Type B pancreatic cell (in vitro differentiated cells): ENCODE results near the gene MYH11. TPM values are rescaled to one million over a fixed set of nuclear protein-coding genes. Genes with fewer than 3 reads are reported as not detected.

Experiments used
- DNase-seq: peaks from one replicate; pipeline ENCODE4 v3.0.0; 2021; ENCODE audit warnings: mixed read lengths; ENCODE audit not compliant: unreplicated experiment; ENCODE audit errors: extremely low spot score
- H3K27ac Mint-ChIP-seq: 2 replicates; pipeline ENCODE4 v1.8.0; 2021; ENCODE audit warnings: mild to moderate bottlenecking, mixed read lengths
- H3K27me3 Mint-ChIP-seq: 2 replicates; pipeline ENCODE4 v1.8.0; 2021; ENCODE audit warnings: mixed read lengths
- H3K36me3 Mint-ChIP-seq: 2 replicates; pipeline ENCODE4 v1.8.0; 2021; ENCODE audit warnings: mixed read lengths
- H3K4me1 Mint-ChIP-seq: one replicate; pipeline ENCODE4 v1.8.0; 2021; ENCODE audit warnings: mixed read lengths; ENCODE audit not compliant: unreplicated experiment
- H3K4me3 Mint-ChIP-seq: 2 replicates; pipeline ENCODE4 v1.8.0; 2021; ENCODE audit warnings: mild to moderate bottlenecking, mixed read lengths
- H3K9me3 Mint-ChIP-seq: 2 replicates; pipeline ENCODE4 v1.8.0; 2021; ENCODE audit warnings: mixed read lengths
- total RNA-seq: library from RNA; stranded (reverse); gene quantifications from 2 replicates; pipeline ENCODE4 v1.2.1, GENCODE V29; 2021; ENCODE audit warnings: low replicate concordance
- TF ChIP-seq, protein P1 (sequence below): fragments of 200-600 bp; sonication (generic); conservative IDR thresholded peaks from 2 replicates; pipeline ENCODE4 v1.5.0; 2021; ENCODE audit warnings: antibody characterized with exemption, mild to moderate bottlenecking

Gene MYH11
- total RNA-seq, 1 donor from 2014 or later = 0.43 TPM

DNA sequence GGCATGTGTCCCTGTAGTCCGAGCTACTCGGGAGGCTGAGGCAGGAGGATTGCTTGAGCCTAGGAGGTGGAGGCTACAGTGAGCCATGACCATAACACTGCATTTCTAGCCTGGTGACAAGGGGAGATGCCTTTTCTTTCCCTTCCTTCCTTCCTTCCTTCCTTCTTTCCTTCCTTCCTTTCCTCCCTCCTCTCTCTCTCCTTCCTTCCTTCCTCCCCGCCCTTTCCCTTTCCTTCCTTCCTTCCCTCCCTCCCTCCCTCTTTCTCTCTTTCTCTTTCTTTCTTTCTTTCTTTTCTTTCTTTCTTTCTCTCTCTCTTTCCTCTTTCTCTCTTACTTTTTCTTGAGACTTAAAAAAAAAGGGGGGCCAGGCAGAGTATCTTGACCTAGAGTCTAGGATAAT lies 34.7 kb upstream of the MYH11 start:
- peaks cover 17% of the 10 kb centered on the region for H3K4me1 Mint-ChIP-seq
- TF ChIP-seq, protein P1, sequence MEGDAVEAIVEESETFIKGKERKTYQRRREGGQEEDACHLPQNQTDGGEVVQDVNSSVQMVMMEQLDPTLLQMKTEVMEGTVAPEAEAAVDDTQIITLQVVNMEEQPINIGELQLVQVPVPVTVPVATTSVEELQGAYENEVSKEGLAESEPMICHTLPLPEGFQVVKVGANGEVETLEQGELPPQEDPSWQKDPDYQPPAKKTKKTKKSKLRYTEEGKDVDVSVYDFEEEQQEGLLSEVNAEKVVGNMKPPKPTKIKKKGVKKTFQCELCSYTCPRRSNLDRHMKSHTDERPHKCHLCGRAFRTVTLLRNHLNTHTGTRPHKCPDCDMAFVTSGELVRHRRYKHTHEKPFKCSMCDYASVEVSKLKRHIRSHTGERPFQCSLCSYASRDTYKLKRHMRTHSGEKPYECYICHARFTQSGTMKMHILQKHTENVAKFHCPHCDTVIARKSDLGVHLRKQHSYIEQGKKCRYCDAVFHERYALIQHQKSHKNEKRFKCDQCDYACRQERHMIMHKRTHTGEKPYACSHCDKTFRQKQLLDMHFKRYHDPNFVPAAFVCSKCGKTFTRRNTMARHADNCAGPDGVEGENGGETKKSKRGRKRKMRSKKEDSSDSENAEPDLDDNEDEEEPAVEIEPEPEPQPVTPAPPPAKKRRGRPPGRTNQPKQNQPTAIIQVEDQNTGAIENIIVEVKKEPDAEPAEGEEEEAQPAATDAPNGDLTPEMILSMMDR = no peak
- H3K4me3 Mint-ChIP-seq = no peak overlapping the region
- H3K9me3 Mint-ChIP-seq = no peaks in the 10 kb centered on the region
- H3K27ac Mint-ChIP-seq = no peak overlapping the region
- no peak for DNase-seq
- H3K36me3 Mint-ChIP-seq = no peaks in the 10 kb centered on the region
- H3K27me3 Mint-ChIP-seq = no peaks in the 10 kb centered on the region

DNA sequence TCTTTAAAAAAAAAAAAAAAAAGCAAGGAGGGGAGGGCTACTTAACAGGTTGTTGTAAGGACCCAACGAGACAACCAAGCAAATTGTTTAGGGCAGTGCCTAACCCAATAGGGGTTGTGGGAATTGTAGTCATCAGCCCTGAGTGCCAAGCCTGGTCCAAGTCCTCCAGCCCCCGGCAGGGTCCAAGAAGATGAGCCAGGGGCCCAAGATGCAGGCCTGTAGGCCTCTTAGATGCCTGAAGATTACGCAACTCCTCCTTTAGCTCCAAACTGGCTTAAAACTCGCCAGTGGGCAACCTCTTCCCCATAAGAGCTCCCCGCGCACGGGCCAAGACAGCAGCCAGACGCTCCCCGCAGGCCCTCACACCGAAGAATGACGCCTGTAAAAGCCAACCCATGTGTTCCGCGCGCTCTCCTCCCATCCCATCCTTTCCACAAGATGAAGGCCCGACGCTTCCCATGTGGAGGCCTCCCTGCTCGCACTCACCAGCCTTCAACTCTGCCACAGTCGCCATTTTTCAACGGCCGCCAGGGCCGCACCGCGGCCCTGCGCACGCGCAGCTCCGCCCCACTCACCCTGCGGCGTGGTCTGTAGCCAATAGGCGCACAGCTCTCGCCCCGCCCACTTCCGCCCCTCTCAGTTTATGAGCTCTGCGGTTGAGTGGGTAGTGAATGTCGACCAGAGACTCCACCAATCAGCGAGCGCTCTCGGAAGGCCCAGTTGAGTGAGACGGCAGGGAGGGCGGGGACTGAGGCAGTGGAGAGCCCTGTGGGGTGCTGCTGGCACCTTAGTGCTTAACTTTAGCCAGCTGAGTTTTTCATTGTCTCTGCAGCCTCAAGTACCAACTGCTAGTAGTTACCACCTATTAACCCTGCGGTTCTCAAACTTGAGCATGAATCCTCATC lies 31.5 kb upstream of the MYH11 start, which contains the start of gene CEP20:
CEP20 (minus strand) TSS at position 532 of the 905 bp plus-strand sequence; CDS start at position 514, 18 bp downstream.
- H3K4me3 Mint-ChIP-seq = peak within 1 kb of the TSS; percentile 100
- DNase-seq = peak; percentile 98
- H3K36me3 Mint-ChIP-seq = peaks cover 9% of the 10 kb centered on the region
- peaks cover 28% of the 10 kb centered on the region for H3K4me1 Mint-ChIP-seq
- peak within 1 kb of the TSS; percentile 99 for H3K27ac Mint-ChIP-seq
- TF ChIP-seq, protein P1 = peak; percentile 54
- H3K9me3 Mint-ChIP-seq = no peaks in the 10 kb centered on the region
- no peaks in the 10 kb centered on the region for H3K27me3 Mint-ChIP-seq

DNA sequence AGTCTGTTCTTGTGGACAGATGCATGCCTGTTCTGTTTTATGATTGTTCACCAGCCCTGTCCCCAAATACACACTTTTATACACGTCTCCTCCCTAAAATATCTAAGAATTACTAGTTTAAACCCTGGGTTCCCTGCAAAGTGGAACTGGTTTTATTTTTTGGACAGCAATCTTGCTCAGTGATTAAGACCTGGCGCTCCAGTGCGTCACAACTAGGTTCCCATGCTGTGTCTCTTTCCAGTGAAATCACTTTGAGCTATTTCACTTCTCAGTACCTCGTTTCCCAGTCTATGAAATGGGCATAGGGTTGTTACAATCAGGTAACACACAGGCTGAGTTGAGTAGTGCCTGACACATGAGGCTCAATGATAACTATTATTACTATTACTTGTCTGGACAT lies 30.5 kb upstream of the MYH11 start:
- Mint-ChIP-seq H3K9me3 (no peaks in the 10 kb centered on the region), H3K27me3 (no peaks in the 10 kb centered on the region), H3K4me3 (peak overlapping the region; percentile 100), H3K27ac (peak overlapping the region; percentile 22), H3K36me3 (peaks cover 13% of the 10 kb centered on the region), H3K4me1 (peaks cover 28% of the 10 kb centered on the region)
- TF ChIP-seq, protein P1 = no peak
- DNase-seq = no peak

DNA sequence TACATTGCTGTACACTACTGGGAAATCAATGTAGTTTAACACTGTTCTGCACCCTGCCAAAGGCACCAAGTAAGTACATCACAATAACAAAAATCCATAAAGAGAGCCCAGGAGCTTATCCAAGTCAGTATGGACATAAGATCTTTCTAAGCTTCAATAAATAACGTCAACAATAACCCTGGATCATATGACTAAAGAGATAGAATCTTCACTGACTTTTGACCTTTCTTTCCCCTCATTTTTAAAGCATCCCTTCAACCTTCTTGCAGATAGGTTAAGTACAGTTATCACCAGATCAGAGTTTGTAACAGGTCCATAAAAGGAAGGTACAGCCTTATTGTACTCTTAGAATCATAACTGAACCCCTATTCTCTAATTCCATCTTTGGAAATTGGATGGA lies 29.2 kb upstream of the MYH11 start:
- TF ChIP-seq, protein P1 = no peak
- Mint-ChIP-seq H3K27ac (peak overlapping the region; percentile 51), H3K4me1 (peaks cover 28% of the 10 kb centered on the region)

DNA sequence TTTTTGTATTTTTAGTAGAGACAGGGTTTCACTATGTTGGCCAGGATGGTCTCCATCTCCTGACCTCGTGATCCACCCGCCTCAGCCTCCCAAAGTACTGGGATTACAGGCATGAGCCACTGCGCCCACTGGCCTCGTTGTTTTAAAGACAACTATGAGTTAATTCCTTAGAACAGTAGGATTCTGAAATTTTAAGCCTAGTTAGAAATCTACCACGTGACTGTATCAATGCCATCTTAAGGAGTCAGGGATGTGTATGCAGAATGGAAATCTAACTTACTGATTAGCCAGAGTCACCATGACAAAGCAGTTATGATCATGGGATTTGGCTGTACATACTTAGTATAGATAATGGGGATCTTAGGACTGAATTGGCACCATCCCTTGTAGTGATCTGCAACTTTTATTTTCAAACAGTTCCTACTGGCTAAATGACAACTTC lies 28.8 kb upstream of the MYH11 start:
- peak overlapping the region; percentile 51 for H3K27ac Mint-ChIP-seq
- peaks cover 13% of the 10 kb centered on the region for H3K36me3 Mint-ChIP-seq
- peak overlapping the region; percentile 63 for H3K4me3 Mint-ChIP-seq
- no peak for DNase-seq
- H3K27me3 Mint-ChIP-seq = no peaks in the 10 kb centered on the region
- H3K9me3 Mint-ChIP-seq = no peaks in the 10 kb centered on the region
- TF ChIP-seq, protein P1 = no peak
- peaks cover 28% of the 10 kb centered on the region for H3K4me1 Mint-ChIP-seq

More for the DNA sequence above, 29.2 kb upstream of the MYH11 start:
- peaks cover 13% of the 10 kb centered on the region for H3K36me3 Mint-ChIP-seq
- peak overlapping the region; percentile 63 for H3K4me3 Mint-ChIP-seq
- no peaks in the 10 kb centered on the region for H3K27me3 Mint-ChIP-seq
- no peak for DNase-seq
- no peaks in the 10 kb centered on the region for H3K9me3 Mint-ChIP-seq
